GM19324 (cell line): ENCODE results near the gene PELI1.
"Not testable (repeated sequence)": the region's sequence is repeated elsewhere in the genome, so short reads cannot be mapped to it uniquely, and the experiment has no call there.

Experiments
- ATAC-seq: cut with Tn5 transposase; IDR thresholded peaks from one replicate; pipeline ENCODE4 v1.9.1; 2021; ENCODE audit warnings: mild to moderate bottlenecking, moderate library complexity; ENCODE audit not compliant: unreplicated experiment, low FRiP score

Gene PELI1

GRCh38 chr2:64124571-64124970 is 19.6 kb downstream of the PELI1 start:
- ATAC-seq: no peak

GRCh38 chr2:64124168-64124567 is 20.1 kb downstream of the PELI1 start:
- ATAC-seq: no peak

GRCh38 chr2:64123740-64124139 is 20.5 kb downstream of the PELI1 start:
- ATAC-seq: no peak

GRCh38 chr2:64122358-64122757 is 21.9 kb downstream of the PELI1 start:
- ATAC-seq: no peak

GRCh38 chr2:64120928-64121327 is 23.3 kb downstream of the PELI1 start:
- no peak for ATAC-seq

GRCh38 chr2:64120008-64120407 is 24.2 kb downstream of the PELI1 start:
- ATAC-seq: no peak

GRCh38 chr2:64119369-64119768 is 24.9 kb downstream of the PELI1 start:
- no peak for ATAC-seq

GRCh38 chr2:64115808-64116598 is 28.2 kb downstream of the PELI1 start:
- ATAC-seq: no peak

GRCh38 chr2:64114912-64115277 is 29.3 kb downstream of the PELI1 start:
- ATAC-seq: peak; percentile 33

- peak; percentile 39 for ATAC-seq
These were observed 29.9 kb downstream of the PELI1 start for GRCh38 chr2:64114063-64114911.

- no peak for ATAC-seq
These were observed 32.2 kb downstream of the PELI1 start for GRCh38 chr2:64112016-64112415.

GRCh38 chr2:64111426-64111825 is 32.8 kb downstream of the PELI1 start:
- no peak for ATAC-seq

GRCh38 chr2:64108666-64109241 is 35.5 kb downstream of the PELI1 start:
- ATAC-seq: no peak

GRCh38 chr2:64106481-64106880 is 37.7 kb downstream of the PELI1 start:
- ATAC-seq: no peak

GRCh38 chr2:64105670-64106461 is 38.4 kb downstream of the PELI1 start:
- no peak for ATAC-seq

GRCh38 chr2:64104933-64105332 is 39.3 kb downstream of the PELI1 start:
- no peak for ATAC-seq

- ATAC-seq: not testable (repeated sequence)
These were observed 41.5 kb downstream of the PELI1 start for GRCh38 chr2:64102736-64103135.

GRCh38 chr2:64101141-64101591 is 43.1 kb downstream of the PELI1 start:
- no peak for ATAC-seq

GRCh38 chr2:64100584-64100983 is 43.6 kb downstream of the PELI1 start:
- not testable (repeated sequence) for ATAC-seq

GRCh38 chr2:64094663-64095382 is 49.4 kb downstream of the PELI1 start:
- ATAC-seq: no peak
